Measurements from ENCODE around the gene PPP1R26.

Gene PPP1R26

GRCh38 chr9:135489188-135489906, 9.8 kb downstream of the PPP1R26 start:
- Histone ChIP-seq H4K20me1 (ENCODE audit: insufficient read depth, low read length) (no peaks in the 10 kb centered on the region), H3K9ac (ENCODE audit: low read length) (no peak overlapping the region), H2AFZ (ENCODE audit: low read length) (no peak overlapping the region), H3K27me3 (ENCODE audit: insufficient read depth, low read length) (no peaks in the 10 kb centered on the region), H3K27ac (ENCODE audit: low read depth, low read length, poor library complexity, severe bottlenecking) (no peak overlapping the region), H3F3A (ENCODE audit: insufficient read depth, low read length) (no peaks in the 10 kb centered on the region), H3K9me2 (ENCODE audit: low read depth, low read length) (no peaks in the 10 kb centered on the region), H3K36me3 (ENCODE audit: insufficient read depth, low read length) (no peaks in the 10 kb centered on the region), H3K9me3 (ENCODE audit: low read length) (no peaks in the 10 kb centered on the region), H3K4me2 (ENCODE audit: low read length) (no peak overlapping the region), H3K4me3 (ENCODE audit: low read depth, low read length, poor library complexity, severe bottlenecking) (no peak overlapping the region), H3K79me2 (ENCODE audit: insufficient read depth, low read length) (no peaks in the 10 kb centered on the region), H3K4me1 (ENCODE audit: insufficient read depth, low read length, severe bottlenecking) (no peaks in the 10 kb centered on the region)
- TF ChIP-seq EZH2 (IDR thresholded peaks at IDR 0.05; ENCODE audit: borderline replicate concordance, low read length) = no peak
- TF ChIP-seq CTCF (IDR thresholded peaks at IDR 0.05; ENCODE audit: low read length) = no peak

DNA sequence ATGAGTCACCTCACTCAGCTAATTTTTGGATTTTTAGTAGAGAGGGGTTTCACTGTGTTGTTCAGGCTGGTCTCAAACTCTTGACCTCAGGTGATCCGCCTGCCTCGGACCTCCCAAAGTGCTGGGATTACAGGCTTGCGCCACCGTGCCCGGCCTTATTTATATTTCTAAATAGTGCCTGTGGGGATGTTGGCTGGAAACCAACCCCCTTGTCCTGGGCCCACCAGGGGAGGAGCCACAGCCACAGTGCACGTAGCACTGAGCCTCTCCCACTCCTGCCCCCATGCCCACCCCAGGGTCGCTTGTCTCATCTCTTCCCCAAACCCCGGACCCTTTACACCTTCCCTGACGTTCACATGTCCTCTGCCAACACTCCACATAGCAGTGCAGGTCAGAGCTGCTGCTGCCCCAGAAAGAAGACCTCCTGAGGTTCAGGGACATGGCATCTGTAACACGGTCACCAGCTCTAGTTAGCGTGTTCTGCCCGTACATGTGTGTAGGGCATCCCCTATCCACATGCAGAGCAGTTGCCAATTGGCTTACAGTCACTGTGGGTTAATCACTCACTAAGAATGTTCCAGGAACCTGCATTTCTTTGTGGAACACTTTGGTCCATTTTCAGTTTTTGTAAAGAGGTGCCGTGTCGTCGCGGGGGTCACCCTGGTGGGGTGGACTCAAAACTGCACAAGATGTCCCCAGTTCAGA, 10.7 kb downstream of the PPP1R26 start:
- no peak overlapping the region for H3K4me3 ChIP-seq (ENCODE audit: low read depth, low read length, poor library complexity, severe bottlenecking)
- H3K36me3 ChIP-seq (ENCODE audit: insufficient read depth, low read length) = no peaks in the 10 kb centered on the region
- no peaks in the 10 kb centered on the region for H3K9me2 ChIP-seq (ENCODE audit: low read depth, low read length)
- H3K27ac ChIP-seq (ENCODE audit: low read depth, low read length, poor library complexity, severe bottlenecking) = no peak overlapping the region
- H3F3A ChIP-seq (ENCODE audit: insufficient read depth, low read length) = no peaks in the 10 kb centered on the region
- H3K9ac ChIP-seq (ENCODE audit: low read length) = no peak overlapping the region
- no peaks in the 10 kb centered on the region for H3K79me2 ChIP-seq (ENCODE audit: insufficient read depth, low read length)
- no peaks in the 10 kb centered on the region for H4K20me1 ChIP-seq (ENCODE audit: insufficient read depth, low read length)
- H2AFZ ChIP-seq (ENCODE audit: low read length) = no peak overlapping the region
- H3K27me3 ChIP-seq (ENCODE audit: insufficient read depth, low read length) = no peaks in the 10 kb centered on the region
- H3K4me2 ChIP-seq (ENCODE audit: low read length) = no peak overlapping the region
- H3K9me3 ChIP-seq (ENCODE audit: low read length) = no peaks in the 10 kb centered on the region
- no peaks in the 10 kb centered on the region for H3K4me1 ChIP-seq (ENCODE audit: insufficient read depth, low read length, severe bottlenecking)
- TF ChIP-seq EZH2 (IDR thresholded peaks at IDR 0.05; ENCODE audit: borderline replicate concordance, low read length) (no peak), CTCF (IDR thresholded peaks at IDR 0.05; ENCODE audit: low read length) (no peak)

- Histone ChIP-seq H3K9me2 (ENCODE audit: low read depth, low read length) (no peaks in the 10 kb centered on the region), H3K4me1 (ENCODE audit: insufficient read depth, low read length, severe bottlenecking) (no peaks in the 10 kb centered on the region), H3K36me3 (ENCODE audit: insufficient read depth, low read length) (no peaks in the 10 kb centered on the region), H3K27me3 (ENCODE audit: insufficient read depth, low read length) (no peaks in the 10 kb centered on the region), H2AFZ (ENCODE audit: low read length) (no peak overlapping the region), H4K20me1 (ENCODE audit: insufficient read depth, low read length) (no peaks in the 10 kb centered on the region), H3F3A (ENCODE audit: insufficient read depth, low read length) (no peaks in the 10 kb centered on the region), H3K4me3 (ENCODE audit: low read depth, low read length, poor library complexity, severe bottlenecking) (no peak overlapping the region), H3K9me3 (ENCODE audit: low read length) (no peaks in the 10 kb centered on the region), H3K79me2 (ENCODE audit: insufficient read depth, low read length) (no peaks in the 10 kb centered on the region), H3K27ac (ENCODE audit: low read depth, low read length, poor library complexity, severe bottlenecking) (no peak overlapping the region), H3K4me2 (ENCODE audit: low read length) (no peak overlapping the region), H3K9ac (ENCODE audit: low read length) (no peak overlapping the region)
- TF ChIP-seq CTCF (IDR thresholded peaks at IDR 0.05; ENCODE audit: low read length) (no peak), EZH2 (IDR thresholded peaks at IDR 0.05; ENCODE audit: borderline replicate concordance, low read length) (no peak)
Observed at GRCh38 chr9:135490980-135491464, 11.4 kb downstream of the PPP1R26 start.
